Measurements from ENCODE around the gene UGT1A10. TPM values are rescaled to one million over a fixed set of nuclear protein-coding genes. Genes with fewer than 3 reads are reported as not detected.
A peak's percentile ranks its signal among the peaks of the same experiment; 100 is the strongest.

The UGT1A10 gene
- total RNA-seq, 1 experiment from 2014 or later: not detected

- H3K27me3 ChIP-seq (ENCODE audit: control insufficient read depth, insufficient read depth, low read length): no peaks in the 10 kb centered on the region
- no peak overlapping the region for H3K4me3 ChIP-seq (ENCODE audit: insufficient read depth, low read depth, low read length)
- no peaks in the 10 kb centered on the region for H3K36me3 ChIP-seq (replicated peaks; ENCODE audit: control insufficient read depth, insufficient read depth, low read length)
- peak; percentile 8 for DNase-seq
Measured at GRCh38 chr2:233801357-233802131, 165.3 kb downstream of the UGT1A10 start.

GRCh38 chr2:233802132-233802815 lies 166.0 kb downstream of the UGT1A10 start:
- Histone ChIP-seq H3K4me3 (ENCODE audit: insufficient read depth, low read depth, low read length) (no peak overlapping the region), H3K27me3 (ENCODE audit: control insufficient read depth, insufficient read depth, low read length) (no peaks in the 10 kb centered on the region), H3K36me3 (replicated peaks; ENCODE audit: control insufficient read depth, insufficient read depth, low read length) (no peaks in the 10 kb centered on the region)
- peak; percentile 10 for DNase-seq

GRCh38 chr2:233803292-233803911 lies 167.2 kb downstream of the UGT1A10 start:
- no peak for DNase-seq
- H3K36me3 ChIP-seq (replicated peaks; ENCODE audit: control insufficient read depth, insufficient read depth, low read length): no peaks in the 10 kb centered on the region
- no peaks in the 10 kb centered on the region for H3K27me3 ChIP-seq (ENCODE audit: control insufficient read depth, insufficient read depth, low read length)
- H3K4me3 ChIP-seq (ENCODE audit: insufficient read depth, low read depth, low read length): no peak overlapping the region

GRCh38 chr2:233803994-233804393 lies 167.7 kb downstream of the UGT1A10 start:
- Histone ChIP-seq H3K36me3 (replicated peaks; ENCODE audit: control insufficient read depth, insufficient read depth, low read length) (no peaks in the 10 kb centered on the region), H3K27me3 (ENCODE audit: control insufficient read depth, insufficient read depth, low read length) (no peaks in the 10 kb centered on the region), H3K4me3 (ENCODE audit: insufficient read depth, low read depth, low read length) (no peak overlapping the region)
- DNase-seq: peak; percentile 7

GRCh38 chr2:233807215-233807865 lies 171.1 kb downstream of the UGT1A10 start:
- Histone ChIP-seq H3K27me3 (ENCODE audit: control insufficient read depth, insufficient read depth, low read length) (no peaks in the 10 kb centered on the region), H3K36me3 (replicated peaks; ENCODE audit: control insufficient read depth, insufficient read depth, low read length) (no peaks in the 10 kb centered on the region), H3K4me3 (ENCODE audit: insufficient read depth, low read depth, low read length) (no peak overlapping the region)
- no peak for DNase-seq

GRCh38 chr2:233807966-233808935 lies 172.0 kb downstream of the UGT1A10 start:
- no peak overlapping the region for H3K4me3 ChIP-seq (ENCODE audit: insufficient read depth, low read depth, low read length)
- no peak for DNase-seq
- no peaks in the 10 kb centered on the region for H3K36me3 ChIP-seq (replicated peaks; ENCODE audit: control insufficient read depth, insufficient read depth, low read length)
- H3K27me3 ChIP-seq (ENCODE audit: control insufficient read depth, insufficient read depth, low read length): no peaks in the 10 kb centered on the region

- H3K36me3 ChIP-seq (replicated peaks; ENCODE audit: control insufficient read depth, insufficient read depth, low read length): no peaks in the 10 kb centered on the region
- H3K27me3 ChIP-seq (ENCODE audit: control insufficient read depth, insufficient read depth, low read length): no peaks in the 10 kb centered on the region
- no peak for DNase-seq
- no peak overlapping the region for H3K4me3 ChIP-seq (ENCODE audit: insufficient read depth, low read depth, low read length)
Measured at GRCh38 chr2:233810385-233810784, 174.1 kb downstream of the UGT1A10 start.

- Histone ChIP-seq H3K36me3 (replicated peaks; ENCODE audit: control insufficient read depth, insufficient read depth, low read length) (no peaks in the 10 kb centered on the region), H3K4me3 (ENCODE audit: insufficient read depth, low read depth, low read length) (no peak overlapping the region), H3K27me3 (ENCODE audit: control insufficient read depth, insufficient read depth, low read length) (no peaks in the 10 kb centered on the region)
- DNase-seq: no peak
Measured at GRCh38 chr2:233811087-233811486, 174.8 kb downstream of the UGT1A10 start.

GRCh38 chr2:233811732-233812131 lies 175.5 kb downstream of the UGT1A10 start:
- no peaks in the 10 kb centered on the region for H3K27me3 ChIP-seq (ENCODE audit: control insufficient read depth, insufficient read depth, low read length)
- no peaks in the 10 kb centered on the region for H3K36me3 ChIP-seq (replicated peaks; ENCODE audit: control insufficient read depth, insufficient read depth, low read length)
- no peak for DNase-seq
- no peak overlapping the region for H3K4me3 ChIP-seq (ENCODE audit: insufficient read depth, low read depth, low read length)

- Histone ChIP-seq H3K4me3 (ENCODE audit: insufficient read depth, low read depth, low read length) (no peak overlapping the region), H3K27me3 (ENCODE audit: control insufficient read depth, insufficient read depth, low read length) (no peaks in the 10 kb centered on the region), H3K36me3 (replicated peaks; ENCODE audit: control insufficient read depth, insufficient read depth, low read length) (no peaks in the 10 kb centered on the region)
- DNase-seq: no peak
Measured at GRCh38 chr2:233813236-233814055, 177.2 kb downstream of the UGT1A10 start.

- H3K36me3 ChIP-seq (replicated peaks; ENCODE audit: control insufficient read depth, insufficient read depth, low read length): no peaks in the 10 kb centered on the region
- DNase-seq: peak; percentile 82
- H3K4me3 ChIP-seq (ENCODE audit: insufficient read depth, low read depth, low read length): no peak overlapping the region
- no peaks in the 10 kb centered on the region for H3K27me3 ChIP-seq (ENCODE audit: control insufficient read depth, insufficient read depth, low read length)
Measured at GRCh38 chr2:233814056-233814835, 178.0 kb downstream of the UGT1A10 start.

GRCh38 chr2:233815861-233816260 lies 179.6 kb downstream of the UGT1A10 start:
- no peak for DNase-seq
- H3K27me3 ChIP-seq (ENCODE audit: control insufficient read depth, insufficient read depth, low read length): no peaks in the 10 kb centered on the region
- no peak overlapping the region for H3K4me3 ChIP-seq (ENCODE audit: insufficient read depth, low read depth, low read length)
- no peaks in the 10 kb centered on the region for H3K36me3 ChIP-seq (replicated peaks; ENCODE audit: control insufficient read depth, insufficient read depth, low read length)

Measured in H7 (cell line).